Stimulated activated CD4-positive, alpha-beta T cell treated with anti-CD3 and anti-CD28 coated beads, Interleukin-4, amount 100 ng/mL, for 4 hours (primary cell): ENCODE data around the gene EFEMP2.
A peak's percentile ranks its signal among the peaks of the same experiment; 100 is the strongest.

Experiments used
- DNase-seq, 2 experiments: peaks; one replicate each; pipeline ENCODE4 v3.0.0-alpha.2; 2020

Gene EFEMP2

GRCh38 chr11:65884716-65885092 is 12.1 kb upstream of the EFEMP2 start:
- peak; percentile 72 to 79 for DNase-seq

- DNase-seq = no peak
Measured at GRCh38 chr11:65883786-65884715, 11.5 kb upstream of the EFEMP2 start.

GRCh38 chr11:65883058-65883761 is 10.6 kb upstream of the EFEMP2 start:
- no peak for DNase-seq

GRCh38 chr11:65882120-65883057 is 9.8 kb upstream of the EFEMP2 start:
- no peak for DNase-seq

GRCh38 chr11:65880844-65881421 is 8.3 kb upstream of the EFEMP2 start:
- DNase-seq = no peak

GRCh38 chr11:65880027-65880426 is 7.4 kb upstream of the EFEMP2 start:
- DNase-seq = no peak

- DNase-seq = no peak
Measured at GRCh38 chr11:65879617-65880016, 7.0 kb upstream of the EFEMP2 start, which contains the start of gene CTSW. Gene CTSW (plus strand): TSS chr11:65879837. CDS start chr11:65879855, 18 bp downstream.

GRCh38 chr11:65873318-65874156 is 937 bp upstream of the EFEMP2 start:
- DNase-seq = peak; percentile 94 to 96

- no peak for DNase-seq
Measured at GRCh38 chr11:65871811-65872548, 620 bp downstream of the EFEMP2 start.

GRCh38 chr11:65870706-65871681 is 1.6 kb downstream of the EFEMP2 start:
- no peak for DNase-seq

GRCh38 chr11:65870307-65870658 is 2.3 kb downstream of the EFEMP2 start:
- no peak for DNase-seq

- DNase-seq = no peak
Measured at GRCh38 chr11:65869643-65870306, 2.8 kb downstream of the EFEMP2 start.

- no peak for DNase-seq
Measured at GRCh38 chr11:65868907-65869306, 3.7 kb downstream of the EFEMP2 start.

- DNase-seq = no peak
Measured at GRCh38 chr11:65868076-65868667, 4.4 kb downstream of the EFEMP2 start.

GRCh38 chr11:65867284-65868071 is 5.1 kb downstream of the EFEMP2 start:
- DNase-seq = no peak

GRCh38 chr11:65866509-65867283 is 5.9 kb downstream of the EFEMP2 start:
- no peak for DNase-seq
